Esophagus muscularis mucosa (tissue), 3 donors: ENCODE results near the gene STRN4.

Experiments
- CTCF ChIP-seq, 3 experiments: fragments of 200-600 bp in 2 of 3; fragments of 450-650 bp in 1 of 3; sonication (generic) in 2 of 3; IDR thresholded peaks; one replicate each; pipeline ENCODE4 v1.5.1; 2017 to 2019; ENCODE audit warnings: antibody characterized with exemption in 3 of 3, mild to moderate bottlenecking in 2 of 3, moderate library complexity in 1 of 3
- POLR2AphosphoS5 ChIP-seq, 2 donors: sonication (generic); formaldehyde crosslinking; IDR thresholded peaks; one replicate each; pipeline ENCODE4 v1.6.1; 2017; ENCODE audit warnings: antibody characterized with exemption in 2 of 2

- TF ChIP-seq CTCF (IDR thresholded peaks at IDR 0.05) = no peak
- TF ChIP-seq POLR2AphosphoS5 (IDR thresholded peaks at IDR 0.05) = no peak
Observed at GRCh38 chr19:46785980-46786235, 39.7 kb upstream of the STRN4 start.
